ENCODE measurements around the gene TRPM4.

Gene TRPM4

DNA sequence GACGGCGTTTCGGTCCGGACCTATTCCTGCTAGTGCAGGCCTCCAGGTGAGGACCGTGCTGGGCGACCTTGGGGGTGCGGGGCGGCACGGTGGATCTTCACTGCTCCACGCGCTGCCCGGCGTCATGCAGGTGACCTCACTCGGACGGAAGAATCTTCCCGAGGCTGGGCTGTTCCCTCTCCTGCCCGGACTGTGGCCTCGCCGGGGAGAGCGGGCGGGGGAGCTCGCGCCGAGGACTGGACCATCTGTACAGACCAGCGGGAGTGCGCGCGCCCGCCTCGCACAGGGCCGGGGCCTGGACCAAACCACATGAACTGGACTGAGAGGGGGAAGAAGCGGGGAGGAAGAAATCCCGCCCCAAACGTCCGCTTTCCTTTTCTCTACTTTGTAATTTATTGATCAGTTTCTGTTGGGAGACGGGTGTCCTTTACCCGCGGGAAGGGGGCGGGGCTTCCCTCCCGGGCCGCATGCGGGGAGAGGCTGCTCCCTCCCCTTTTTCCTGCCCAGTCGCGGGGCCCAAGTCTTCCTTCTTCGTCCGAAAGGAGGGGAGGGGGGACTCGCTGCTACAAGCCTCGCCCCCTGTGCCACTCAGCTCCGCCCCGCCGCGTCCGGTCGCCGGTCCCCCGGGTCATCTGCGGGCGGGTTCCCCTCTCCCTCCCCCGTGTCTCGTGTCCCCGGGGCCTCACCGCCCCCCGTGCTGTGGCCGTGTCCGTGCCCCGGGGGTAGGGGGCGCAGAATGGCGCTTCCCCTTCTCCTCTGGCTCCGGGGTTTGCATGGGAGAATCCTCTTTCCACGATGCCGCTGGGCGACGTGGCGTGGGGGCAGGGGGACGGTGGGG is 7.3 kb upstream of the TRPM4 start:
- ChIA-PET POLR2A (interaction anchor here (0.5 to 3.8 kb wide), 14 partner anchors 8 to 373 kb away, joined by 3 to 27 read pairs (median 6); partner anchors contain the start of genes GYS1, LIN7B, PPFIA3 and PPP1R15A), CTCF (interaction anchor here (0.6 to 6.6 kb wide), 8 partner anchors 12 to 157 kb away, joined by 3 to 70 read pairs (median 6); partner anchors contain the start of gene RUVBL2)
- Histone ChIP-seq H3K27ac (ENCODE audit: extremely low read depth, low read depth, low read length) (peak overlapping the region; percentile 70), H3K9me3 (ENCODE audit: control insufficient read depth, insufficient read depth, low read depth, low read length) (no peaks in the 10 kb centered on the region), H3K4me1 (ENCODE audit: control insufficient read depth, insufficient read depth, low read length) (peaks cover 6% of the 10 kb centered on the region), H3K36me3 (ENCODE audit: control insufficient read depth in 2 of 2, insufficient read depth in 1 of 2, low read length in 2 of 2) (no peaks in the 10 kb centered on the region), H3K4me3 (ENCODE audit: low read depth, low read length) (peak overlapping the region; percentile 69)
- TF ChIP-seq, protein P1, sequence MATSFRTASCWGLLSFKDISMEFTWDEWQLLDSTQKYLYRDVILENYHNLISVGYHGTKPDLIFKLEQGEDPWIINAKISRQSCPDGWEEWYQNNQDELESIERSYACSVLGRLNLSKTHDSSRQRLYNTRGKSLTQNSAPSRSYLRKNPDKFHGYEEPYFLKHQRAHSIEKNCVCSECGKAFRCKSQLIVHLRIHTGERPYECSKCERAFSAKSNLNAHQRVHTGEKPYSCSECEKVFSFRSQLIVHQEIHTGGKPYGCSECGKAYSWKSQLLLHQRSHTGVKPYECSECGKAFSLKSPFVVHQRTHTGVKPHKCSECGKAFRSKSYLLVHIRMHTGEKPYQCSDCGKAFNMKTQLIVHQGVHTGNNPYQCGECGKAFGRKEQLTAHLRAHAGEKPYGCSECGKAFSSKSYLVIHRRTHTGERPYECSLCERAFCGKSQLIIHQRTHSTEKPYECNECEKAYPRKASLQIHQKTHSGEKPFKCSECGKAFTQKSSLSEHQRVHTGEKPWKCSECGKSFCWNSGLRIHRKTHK (tag by site-specific recombination; IDR thresholded peaks at IDR 0.05): no peak
- TF ChIP-seq, protein P2, sequence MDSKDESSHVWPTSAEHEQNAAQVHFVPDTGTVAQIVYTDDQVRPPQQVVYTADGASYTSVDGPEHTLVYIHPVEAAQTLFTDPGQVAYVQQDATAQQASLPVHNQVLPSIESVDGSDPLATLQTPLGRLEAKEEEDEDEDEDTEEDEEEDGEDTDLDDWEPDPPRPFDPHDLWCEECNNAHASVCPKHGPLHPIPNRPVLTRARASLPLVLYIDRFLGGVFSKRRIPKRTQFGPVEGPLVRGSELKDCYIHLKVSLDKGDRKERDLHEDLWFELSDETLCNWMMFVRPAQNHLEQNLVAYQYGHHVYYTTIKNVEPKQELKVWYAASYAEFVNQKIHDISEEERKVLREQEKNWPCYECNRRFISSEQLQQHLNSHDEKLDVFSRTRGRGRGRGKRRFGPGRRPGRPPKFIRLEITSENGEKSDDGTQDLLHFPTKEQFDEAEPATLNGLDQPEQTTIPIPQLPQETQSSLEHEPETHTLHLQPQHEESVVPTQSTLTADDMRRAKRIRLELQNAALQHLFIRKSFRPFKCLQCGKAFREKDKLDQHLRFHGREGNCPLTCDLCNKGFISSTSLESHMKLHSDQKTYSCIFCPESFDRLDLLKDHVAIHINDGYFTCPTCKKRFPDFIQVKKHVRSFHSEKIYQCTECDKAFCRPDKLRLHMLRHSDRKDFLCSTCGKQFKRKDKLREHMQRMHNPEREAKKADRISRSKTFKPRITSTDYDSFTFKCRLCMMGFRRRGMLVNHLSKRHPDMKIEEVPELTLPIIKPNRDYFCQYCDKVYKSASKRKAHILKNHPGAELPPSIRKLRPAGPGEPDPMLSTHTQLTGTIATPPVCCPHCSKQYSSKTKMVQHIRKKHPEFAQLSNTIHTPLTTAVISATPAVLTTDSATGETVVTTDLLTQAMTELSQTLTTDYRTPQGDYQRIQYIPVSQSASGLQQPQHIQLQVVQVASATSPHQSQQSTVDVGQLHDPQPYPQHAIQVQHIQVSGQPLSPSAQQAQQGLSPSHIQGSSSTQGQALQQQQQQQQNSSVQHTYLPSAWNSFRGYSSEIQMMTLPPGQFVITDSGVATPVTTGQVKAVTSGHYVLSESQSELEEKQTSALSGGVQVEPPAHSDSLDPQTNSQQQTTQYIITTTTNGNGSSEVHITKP (tag by site-specific recombination; IDR thresholded peaks at IDR 0.05): peak; percentile 100
- TF ChIP-seq, protein P3, sequence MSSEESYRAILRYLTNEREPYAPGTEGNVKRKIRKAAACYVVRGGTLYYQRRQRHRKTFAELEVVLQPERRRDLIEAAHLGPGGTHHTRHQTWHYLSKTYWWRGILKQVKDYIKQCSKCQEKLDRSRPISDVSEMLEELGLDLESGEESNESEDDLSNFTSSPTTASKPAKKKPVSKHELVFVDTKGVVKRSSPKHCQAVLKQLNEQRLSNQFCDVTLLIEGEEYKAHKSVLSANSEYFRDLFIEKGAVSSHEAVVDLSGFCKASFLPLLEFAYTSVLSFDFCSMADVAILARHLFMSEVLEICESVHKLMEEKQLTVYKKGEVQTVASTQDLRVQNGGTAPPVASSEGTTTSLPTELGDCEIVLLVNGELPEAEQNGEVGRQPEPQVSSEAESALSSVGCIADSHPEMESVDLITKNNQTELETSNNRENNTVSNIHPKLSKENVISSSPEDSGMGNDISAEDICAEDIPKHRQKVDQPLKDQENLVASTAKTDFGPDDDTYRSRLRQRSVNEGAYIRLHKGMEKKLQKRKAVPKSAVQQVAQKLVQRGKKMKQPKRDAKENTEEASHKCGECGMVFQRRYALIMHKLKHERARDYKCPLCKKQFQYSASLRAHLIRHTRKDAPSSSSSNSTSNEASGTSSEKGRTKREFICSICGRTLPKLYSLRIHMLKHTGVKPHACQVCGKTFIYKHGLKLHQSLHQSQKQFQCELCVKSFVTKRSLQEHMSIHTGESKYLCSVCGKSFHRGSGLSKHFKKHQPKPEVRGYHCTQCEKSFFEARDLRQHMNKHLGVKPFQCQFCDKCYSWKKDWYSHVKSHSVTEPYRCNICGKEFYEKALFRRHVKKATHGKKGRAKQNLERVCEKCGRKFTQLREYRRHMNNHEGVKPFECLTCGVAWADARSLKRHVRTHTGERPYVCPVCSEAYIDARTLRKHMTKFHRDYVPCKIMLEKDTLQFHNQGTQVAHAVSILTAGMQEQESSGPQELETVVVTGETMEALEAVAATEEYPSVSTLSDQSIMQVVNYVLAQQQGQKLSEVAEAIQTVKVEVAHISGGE (tag by site-specific recombination; conservative IDR thresholded peaks at IDR 0.05; ENCODE audit: low read depth): peak; percentile 16
- TF ChIP-seq ZNF660 (tag by site-specific recombination; IDR thresholded peaks at IDR 0.05) (peak; percentile 81), ZNF366 (tag by site-specific recombination; conservative IDR thresholded peaks at IDR 0.05) (peak; percentile 48), MEIS1 (CRISPR knock-in tag; IDR thresholded peaks at IDR 0.05; ENCODE audit: borderline replicate concordance) (no peak; the same call in 1 of the 2 replicates), SCRT1 (tag by site-specific recombination; IDR thresholded peaks at IDR 0.05; ENCODE audit: borderline replicate concordance) (no peak), ZNF561 (tag by site-specific recombination; IDR thresholded peaks at IDR 0.05; ENCODE audit: borderline replicate concordance) (peak; percentile 38; the same call in 1 of the 2 replicates), ZNF792 (tag by site-specific recombination; IDR thresholded peaks at IDR 0.05) (no peak), ZNF121 (tag by site-specific recombination; IDR thresholded peaks at IDR 0.05) (no peak), EGR2 (tag by site-specific recombination; IDR thresholded peaks at IDR 0.05; ENCODE audit: low read depth) (peak; percentile 29; the same call in 1 of the 2 replicates), ZNF146 (tag by site-specific recombination; IDR thresholded peaks at IDR 0.05) (no peak), SP3 (tag by site-specific recombination; IDR thresholded peaks at IDR 0.05) (peak; percentile 91), ZNF214 (tag by site-specific recombination; IDR thresholded peaks at IDR 0.05; ENCODE audit: borderline replicate concordance) (no peak), SP2 (tag by site-specific recombination; IDR thresholded peaks at IDR 0.05) (peak; percentile 85), ZXDB (tag by site-specific recombination; IDR thresholded peaks at IDR 0.05) (peak; percentile 67; the same call in 1 of the 2 replicates), ZNF629 (tag by site-specific recombination; IDR thresholded peaks at IDR 0.05) (peak; percentile 52), ZNF433 (tag by site-specific recombination; IDR thresholded peaks at IDR 0.05; ENCODE audit: low read depth) (no peak), ZNF621 (tag by site-specific recombination; IDR thresholded peaks at IDR 0.05) (no peak), KLF16 (tag by site-specific recombination; IDR thresholded peaks at IDR 0.05) (peak; percentile 90), GLIS2 (tag by site-specific recombination; IDR thresholded peaks at IDR 0.05) (peak; percentile 60), KLF9 (tag by site-specific recombination; IDR thresholded peaks at IDR 0.05; ENCODE audit: low read depth) (peak; percentile 84), ZIC2 (tag by site-specific recombination; IDR thresholded peaks at IDR 0.05) (peak; percentile 59)
- TF ChIP-seq, protein P4, sequence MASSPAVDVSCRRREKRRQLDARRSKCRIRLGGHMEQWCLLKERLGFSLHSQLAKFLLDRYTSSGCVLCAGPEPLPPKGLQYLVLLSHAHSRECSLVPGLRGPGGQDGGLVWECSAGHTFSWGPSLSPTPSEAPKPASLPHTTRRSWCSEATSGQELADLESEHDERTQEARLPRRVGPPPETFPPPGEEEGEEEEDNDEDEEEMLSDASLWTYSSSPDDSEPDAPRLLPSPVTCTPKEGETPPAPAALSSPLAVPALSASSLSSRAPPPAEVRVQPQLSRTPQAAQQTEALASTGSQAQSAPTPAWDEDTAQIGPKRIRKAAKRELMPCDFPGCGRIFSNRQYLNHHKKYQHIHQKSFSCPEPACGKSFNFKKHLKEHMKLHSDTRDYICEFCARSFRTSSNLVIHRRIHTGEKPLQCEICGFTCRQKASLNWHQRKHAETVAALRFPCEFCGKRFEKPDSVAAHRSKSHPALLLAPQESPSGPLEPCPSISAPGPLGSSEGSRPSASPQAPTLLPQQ (tag by site-specific recombination; IDR thresholded peaks at IDR 0.05): peak; percentile 78
- TF ChIP-seq, protein P5, sequence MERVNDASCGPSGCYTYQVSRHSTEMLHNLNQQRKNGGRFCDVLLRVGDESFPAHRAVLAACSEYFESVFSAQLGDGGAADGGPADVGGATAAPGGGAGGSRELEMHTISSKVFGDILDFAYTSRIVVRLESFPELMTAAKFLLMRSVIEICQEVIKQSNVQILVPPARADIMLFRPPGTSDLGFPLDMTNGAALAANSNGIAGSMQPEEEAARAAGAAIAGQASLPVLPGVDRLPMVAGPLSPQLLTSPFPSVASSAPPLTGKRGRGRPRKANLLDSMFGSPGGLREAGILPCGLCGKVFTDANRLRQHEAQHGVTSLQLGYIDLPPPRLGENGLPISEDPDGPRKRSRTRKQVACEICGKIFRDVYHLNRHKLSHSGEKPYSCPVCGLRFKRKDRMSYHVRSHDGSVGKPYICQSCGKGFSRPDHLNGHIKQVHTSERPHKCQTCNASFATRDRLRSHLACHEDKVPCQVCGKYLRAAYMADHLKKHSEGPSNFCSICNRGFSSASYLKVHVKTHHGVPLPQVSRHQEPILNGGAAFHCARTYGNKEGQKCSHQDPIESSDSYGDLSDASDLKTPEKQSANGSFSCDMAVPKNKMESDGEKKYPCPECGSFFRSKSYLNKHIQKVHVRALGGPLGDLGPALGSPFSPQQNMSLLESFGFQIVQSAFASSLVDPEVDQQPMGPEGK (tag by site-specific recombination; IDR thresholded peaks at IDR 0.05): peak; percentile 96

All from HEK293 (cell line).